DMS114 treated with DMSO at 0.1 percent for 48 hours (cell line): Measurements from ENCODE around the gene TEDC1.

Source experiments
- DNase-seq: peaks from one replicate; lab custom pipeline; 2025; ENCODE audit not compliant: unreplicated experiment; lab: John Stamatoyannopoulos, UW

The TEDC1 gene

DNA sequence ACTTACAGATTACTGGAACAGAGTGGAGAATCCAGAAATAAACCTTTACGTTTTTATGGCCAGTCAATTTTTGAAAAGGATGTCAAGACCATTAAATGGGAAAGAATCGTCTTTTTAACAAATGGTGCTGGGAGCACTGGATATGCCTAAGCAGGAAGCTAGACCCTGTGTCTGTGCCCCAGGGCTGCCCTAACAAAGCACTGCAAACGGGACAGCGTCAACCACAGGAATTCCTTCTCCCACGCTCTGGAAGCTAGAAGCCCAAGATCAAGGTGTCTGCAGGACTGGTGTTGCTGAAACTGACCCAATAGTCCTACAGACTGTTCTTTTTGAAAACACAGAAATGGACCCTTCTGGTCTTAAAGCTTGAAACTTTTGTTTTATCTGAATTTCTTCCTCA, 26.1 kb downstream of the TEDC1 start:
- DNase-seq = no peak

- DNase-seq = no peak
Observed at GRCh38 chr14:105519946-105520698, 29.1 kb downstream of the TEDC1 start.

- DNase-seq = no peak
Observed at GRCh38 chr14:105525326-105525725, 34.3 kb downstream of the TEDC1 start.

GRCh38 chr14:105525861-105526775, 35.1 kb downstream of the TEDC1 start, which contains the start of gene TMEM121:
Gene TMEM121, plus strand, starts transcription at chr14:105526583. Its CDS starts 2,252 bp downstream, at chr14:105528835.
- no peak for DNase-seq

DNA sequence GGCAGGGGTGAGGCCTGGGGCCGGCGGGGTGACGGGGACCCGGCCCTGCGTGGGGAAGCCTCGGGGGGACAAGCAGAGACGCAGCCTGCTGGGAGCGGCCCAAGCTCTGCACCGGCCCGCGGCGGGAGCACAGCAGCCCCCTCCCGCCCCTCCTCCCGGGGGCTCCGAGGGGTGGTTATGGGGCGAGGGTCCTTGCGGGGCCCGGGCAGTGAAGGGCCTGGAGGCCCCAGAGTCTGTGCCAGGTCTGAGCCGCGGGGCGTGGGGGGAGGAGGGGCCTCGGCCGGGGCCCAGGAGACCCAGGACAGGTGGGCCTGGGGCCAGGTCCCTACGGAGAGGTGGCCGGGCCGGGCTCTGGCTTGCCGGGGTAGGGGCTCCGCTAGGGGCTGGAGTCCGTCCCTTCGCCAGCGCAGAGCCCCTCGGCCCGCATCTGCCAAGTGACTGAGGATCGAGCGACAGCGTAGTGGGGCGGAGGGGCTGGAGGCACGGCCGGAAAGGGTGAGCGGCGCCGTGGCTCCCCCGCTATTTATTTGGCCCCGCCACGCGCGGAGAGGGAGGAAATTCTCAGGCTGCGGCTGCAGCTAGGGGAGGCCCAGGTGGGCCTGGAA, 35.8 kb downstream of the TEDC1 start:
- DNase-seq = no peak

DNA sequence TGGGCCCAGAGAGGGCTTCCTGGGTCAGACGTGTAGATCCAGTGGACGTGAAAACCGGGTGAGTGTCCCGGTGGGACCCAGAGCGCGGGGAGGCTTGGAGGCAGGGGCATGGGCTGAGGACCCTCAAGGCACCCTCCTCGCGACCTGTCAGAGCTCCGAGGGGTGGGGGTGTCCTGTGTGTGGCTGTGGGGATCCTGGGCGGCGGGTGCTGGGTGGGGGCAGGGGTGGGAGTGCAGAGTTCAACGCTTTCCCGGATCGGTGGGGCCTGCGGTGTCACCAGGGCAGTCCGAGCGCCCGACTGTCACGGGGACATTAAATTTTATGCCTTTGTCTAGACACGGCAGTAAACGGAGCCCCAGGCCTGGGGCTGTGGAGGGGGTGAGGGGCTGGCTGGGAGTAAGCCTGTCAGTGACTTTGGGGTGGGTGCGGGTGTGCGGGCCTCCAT, 36.4 kb downstream of the TEDC1 start:
- no peak for DNase-seq

GRCh38 chr14:105527826-105528585, 37.0 kb downstream of the TEDC1 start:
- DNase-seq = peak; percentile 19

DNA sequence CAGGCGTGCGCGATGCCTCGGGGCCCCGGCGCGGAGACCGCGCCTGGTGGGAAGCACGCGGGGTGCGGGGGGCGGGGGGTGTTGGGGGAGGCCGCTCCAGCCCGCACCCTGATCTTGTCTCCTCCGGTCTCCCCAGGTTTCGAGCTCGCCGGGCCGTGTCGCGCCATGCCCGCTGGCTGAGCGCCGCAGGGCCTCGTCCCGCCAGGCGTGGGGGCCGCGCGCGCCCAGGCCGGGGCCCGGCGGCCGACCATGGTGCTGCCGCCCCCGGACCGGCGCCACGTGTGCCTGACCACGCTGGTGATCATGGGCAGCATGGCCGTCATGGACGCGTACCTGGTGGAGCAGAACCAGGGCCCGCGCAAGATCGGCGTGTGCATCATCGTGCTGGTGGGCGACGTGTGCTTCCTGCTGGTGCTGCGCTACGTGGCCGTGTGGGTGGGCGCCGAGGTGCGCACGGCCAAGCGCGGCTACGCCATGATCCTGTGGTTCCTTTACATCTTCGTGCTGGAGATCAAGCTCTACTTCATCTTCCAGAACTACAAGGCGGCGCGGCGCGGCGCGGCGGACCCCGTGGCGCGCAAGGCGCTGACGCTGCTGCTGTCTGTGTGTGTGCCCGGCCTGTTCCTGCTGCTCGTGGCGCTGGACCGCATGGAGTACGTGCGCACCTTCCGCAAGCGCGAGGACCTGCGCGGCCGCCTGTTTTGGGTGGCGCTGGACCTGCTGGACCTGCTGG, 37.7 kb downstream of the TEDC1 start:
- DNase-seq = no peak

GRCh38 chr14:105529319-105529568, 38.2 kb downstream of the TEDC1 start:
- DNase-seq = no peak

DNA sequence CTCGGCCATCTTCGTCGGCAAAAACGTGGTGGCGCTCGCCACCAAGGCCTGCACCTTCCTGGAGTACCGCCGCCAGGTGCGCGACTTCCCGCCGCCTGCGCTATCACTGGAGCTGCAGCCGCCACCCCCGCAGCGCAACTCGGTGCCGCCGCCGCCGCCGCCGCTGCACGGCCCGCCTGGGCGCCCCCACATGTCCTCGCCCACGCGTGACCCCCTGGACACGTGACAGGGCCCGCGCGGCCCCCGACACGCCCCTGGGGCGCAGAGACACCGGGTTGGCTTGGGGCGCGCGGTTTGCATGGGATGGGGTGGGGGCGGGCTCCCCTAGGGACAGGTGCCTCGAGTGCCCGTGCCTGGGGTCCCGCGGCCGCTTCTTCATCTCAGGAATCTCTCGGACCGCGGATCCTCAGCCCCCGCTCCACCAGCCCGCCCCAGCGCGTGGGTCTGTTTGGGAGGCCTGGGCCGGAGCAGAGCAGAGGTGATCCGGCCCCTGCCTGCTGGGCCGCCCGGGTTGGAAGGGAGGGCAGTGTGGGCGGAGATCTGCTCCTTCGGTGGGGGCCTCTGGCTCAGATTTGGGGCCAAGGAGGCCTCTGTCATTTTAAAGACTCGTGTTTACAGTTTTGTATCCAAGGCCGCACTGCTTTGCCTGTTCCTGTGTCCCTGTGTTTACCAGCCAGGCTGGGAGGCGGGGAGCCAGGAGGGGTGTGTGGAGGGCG, 38.7 kb downstream of the TEDC1 start:
- no peak for DNase-seq

- no peak for DNase-seq
Observed at GRCh38 chr14:105530285-105531087, 39.4 kb downstream of the TEDC1 start.

GRCh38 chr14:105531088-105531893, 40.2 kb downstream of the TEDC1 start:
- no peak for DNase-seq

DNA sequence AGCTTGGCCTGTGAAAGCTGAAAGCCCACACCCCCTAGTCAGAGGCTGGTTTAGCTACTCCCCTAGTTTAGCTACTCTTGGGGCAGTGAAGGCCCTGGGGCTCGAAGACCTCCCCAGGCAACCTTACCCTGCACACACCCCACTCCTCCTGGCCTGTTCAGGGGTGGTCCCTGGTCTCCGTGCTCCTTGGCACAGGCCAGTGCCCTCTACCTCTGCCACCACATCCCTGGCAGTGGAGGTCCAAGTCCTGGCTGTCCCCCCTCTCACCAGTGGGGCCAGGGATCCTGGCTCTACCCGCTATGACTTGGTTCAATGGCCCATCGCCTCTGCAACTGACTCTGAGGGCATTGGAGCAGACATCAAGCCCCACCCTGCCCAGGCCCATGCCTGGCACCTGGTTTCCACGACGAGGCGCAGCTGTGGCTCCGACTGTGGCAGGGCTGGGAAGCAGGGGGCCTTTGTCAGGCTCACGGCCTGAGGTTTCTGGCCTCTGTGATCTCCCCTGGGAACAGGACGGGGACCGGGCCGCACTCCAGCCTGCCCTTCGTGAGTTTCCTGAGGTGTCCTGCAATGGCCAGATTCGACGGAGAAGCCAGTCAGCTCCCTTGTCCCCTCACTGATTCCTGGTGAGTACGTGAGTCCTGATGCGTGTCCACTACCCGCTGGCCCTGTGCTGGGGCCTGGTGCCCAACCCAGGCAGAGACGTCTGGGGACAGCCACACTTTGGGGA, 41.0 kb downstream of the TEDC1 start:
- DNase-seq = no peak

- DNase-seq = peak; percentile 37
Observed at GRCh38 chr14:105532735-105533141, 41.7 kb downstream of the TEDC1 start.

GRCh38 chr14:105533391-105533790, 42.3 kb downstream of the TEDC1 start:
- no peak for DNase-seq

GRCh38 chr14:105533811-105534498, 42.9 kb downstream of the TEDC1 start:
- no peak for DNase-seq

- DNase-seq = no peak
Observed at GRCh38 chr14:105534586-105534985, 43.5 kb downstream of the TEDC1 start.
